Lower leg skin (tissue), 3 donors: ENCODE results near the gene KRTAP10-3.

ENCODE experiments used
- POLR2A ChIP-seq, 2 donors: fragments of 450-650 bp; IDR thresholded peaks; one replicate each; pipeline ENCODE4 v1.6.1; 2016 to 2017; ENCODE audit warnings: antibody characterized with exemption in 2 of 2, mild to moderate bottlenecking in 1 of 2, moderate library complexity in 1 of 2
- TF ChIP-seq, protein P1 (sequence below), 3 donors: fragments of 450-650 bp; IDR thresholded peaks; one replicate each; pipeline ENCODE4 v1.5.1; 2016; ENCODE audit warnings: antibody characterized with exemption in 3 of 3, mild to moderate bottlenecking in 3 of 3, moderate library complexity in 2 of 3

DNA sequence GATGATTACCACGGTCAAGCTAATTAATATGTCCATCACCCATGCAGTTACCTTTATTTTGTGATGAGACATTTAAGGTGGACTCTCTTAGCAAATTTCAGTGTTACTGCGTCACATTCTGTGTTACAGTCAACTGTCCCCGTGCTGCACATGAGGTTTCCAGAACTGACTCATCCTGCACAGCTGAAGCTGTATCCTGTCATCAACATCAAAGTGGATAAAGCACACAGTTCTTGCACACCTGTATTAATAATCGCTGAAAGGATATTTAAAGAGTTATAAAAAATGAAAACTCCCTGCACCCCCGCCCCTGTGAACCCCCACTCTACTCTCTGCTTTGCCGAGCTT is 25.2 kb upstream of the KRTAP10-3 start:
- TF ChIP-seq POLR2A (IDR thresholded peaks at IDR 0.05), result no peak
- TF ChIP-seq, protein P1, sequence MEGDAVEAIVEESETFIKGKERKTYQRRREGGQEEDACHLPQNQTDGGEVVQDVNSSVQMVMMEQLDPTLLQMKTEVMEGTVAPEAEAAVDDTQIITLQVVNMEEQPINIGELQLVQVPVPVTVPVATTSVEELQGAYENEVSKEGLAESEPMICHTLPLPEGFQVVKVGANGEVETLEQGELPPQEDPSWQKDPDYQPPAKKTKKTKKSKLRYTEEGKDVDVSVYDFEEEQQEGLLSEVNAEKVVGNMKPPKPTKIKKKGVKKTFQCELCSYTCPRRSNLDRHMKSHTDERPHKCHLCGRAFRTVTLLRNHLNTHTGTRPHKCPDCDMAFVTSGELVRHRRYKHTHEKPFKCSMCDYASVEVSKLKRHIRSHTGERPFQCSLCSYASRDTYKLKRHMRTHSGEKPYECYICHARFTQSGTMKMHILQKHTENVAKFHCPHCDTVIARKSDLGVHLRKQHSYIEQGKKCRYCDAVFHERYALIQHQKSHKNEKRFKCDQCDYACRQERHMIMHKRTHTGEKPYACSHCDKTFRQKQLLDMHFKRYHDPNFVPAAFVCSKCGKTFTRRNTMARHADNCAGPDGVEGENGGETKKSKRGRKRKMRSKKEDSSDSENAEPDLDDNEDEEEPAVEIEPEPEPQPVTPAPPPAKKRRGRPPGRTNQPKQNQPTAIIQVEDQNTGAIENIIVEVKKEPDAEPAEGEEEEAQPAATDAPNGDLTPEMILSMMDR (IDR thresholded peaks at IDR 0.05), result no peak
